Thyroid gland (tissue), 4 donors: ENCODE results near the gene KCNMA1. TPM values are rescaled to one million over a fixed set of nuclear protein-coding genes. Genes with fewer than 3 reads are reported as not detected.

ENCODE experiments used
- DNase-seq, 2 donors: peaks; one replicate each; pipeline ENCODE4 v3.0.0-alpha.2; 2019
- H3K27ac ChIP-seq, 3 donors: fragments of 200-600 bp; sonication (generic); 1 replicate in 2 of 3; 2 replicates in 1 of 3; pipeline ENCODE4 v1.5.1; 2016 to 2019; ENCODE audit warnings: mild to moderate bottlenecking in 1 of 3, moderate library complexity in 1 of 3
- H3K27me3 ChIP-seq: fragments of 200-600 bp; sonication (generic); one replicate; pipeline ENCODE4 v1.5.1; 2019
- H3K36me3 ChIP-seq, 2 donors: fragments of 200-600 bp; sonication (generic); one replicate each; pipeline ENCODE4 v1.5.1; 2016 to 2019
- H3K4me1 ChIP-seq, 2 donors: fragments of 200-600 bp; sonication (generic); one replicate each; pipeline ENCODE4 v1.5.1; 2017 to 2019
- H3K4me3 ChIP-seq, 3 donors: fragments of 200-600 bp; sonication (generic); replicated peaks in 1 of 3; 1 replicate in 2 of 3; 2 replicates in 1 of 3; pipeline ENCODE4 v1.5.1; 2016; ENCODE audit warnings: mild to moderate bottlenecking in 1 of 3
- H3K9me3 ChIP-seq: fragments of 200-600 bp; sonication (generic); one replicate; pipeline ENCODE4 v1.5.1; 2017
- POLR2A ChIP-seq, 2 donors: fragments of 450-650 bp; IDR thresholded peaks; one replicate each; pipeline ENCODE4 v1.6.1; 2017; ENCODE audit warnings: antibody characterized with exemption in 2 of 2, mild to moderate bottlenecking in 2 of 2, moderate library complexity in 1 of 2
- WGBS, 2 donors: methylation state at CpG; one replicate each; pipeline ENCODE4 v1.1.5; 2017; 5-methylcytosine and 5-hydroxymethylcytosine counted together
- intact Hi-C: fragments of 100-400 bp; cut with DNase I; formaldehyde crosslinking; loops from one replicate; pipeline ENCODE4 v1.15.1; 2023
- total RNA-seq, 4 donors: library from RNA; depleted of rRNA; stranded (reverse); fragments of >200 nt; gene quantifications; one replicate each; pipeline ENCODE4 v1.2.3, GENCODE V29; 2016
- TF ChIP-seq, protein P1 (sequence below), 6 experiments: fragments of 200-600 bp in 3 of 6; fragments of 450-650 bp in 3 of 6; sonication (generic) in 3 of 6; IDR thresholded peaks; one replicate each; pipeline ENCODE4 v1.5.1; 2016 to 2019; ENCODE audit warnings: antibody characterized with exemption in 6 of 6, mild to moderate bottlenecking in 2 of 6, inconsistent platforms in 1 of 6, moderate library complexity in 1 of 6

Gene KCNMA1
- total RNA-seq, 4 donors from 2014 or later, result 2.5 to 5.1 (median 3.6) TPM

- Histone ChIP-seq H3K4me1 (peaks cover 4 to 20% of the 10 kb centered on the region in 2 donors), H3K9me3 (no peaks in the 10 kb centered on the region), H3K4me3 (no peak overlapping the region), H3K27ac (no peak overlapping the region), H3K27me3 (no peaks in the 10 kb centered on the region), H3K36me3 (no peaks in the 10 kb centered on the region)
- intact Hi-C loops, result no loop called here
- TF ChIP-seq, protein P1, sequence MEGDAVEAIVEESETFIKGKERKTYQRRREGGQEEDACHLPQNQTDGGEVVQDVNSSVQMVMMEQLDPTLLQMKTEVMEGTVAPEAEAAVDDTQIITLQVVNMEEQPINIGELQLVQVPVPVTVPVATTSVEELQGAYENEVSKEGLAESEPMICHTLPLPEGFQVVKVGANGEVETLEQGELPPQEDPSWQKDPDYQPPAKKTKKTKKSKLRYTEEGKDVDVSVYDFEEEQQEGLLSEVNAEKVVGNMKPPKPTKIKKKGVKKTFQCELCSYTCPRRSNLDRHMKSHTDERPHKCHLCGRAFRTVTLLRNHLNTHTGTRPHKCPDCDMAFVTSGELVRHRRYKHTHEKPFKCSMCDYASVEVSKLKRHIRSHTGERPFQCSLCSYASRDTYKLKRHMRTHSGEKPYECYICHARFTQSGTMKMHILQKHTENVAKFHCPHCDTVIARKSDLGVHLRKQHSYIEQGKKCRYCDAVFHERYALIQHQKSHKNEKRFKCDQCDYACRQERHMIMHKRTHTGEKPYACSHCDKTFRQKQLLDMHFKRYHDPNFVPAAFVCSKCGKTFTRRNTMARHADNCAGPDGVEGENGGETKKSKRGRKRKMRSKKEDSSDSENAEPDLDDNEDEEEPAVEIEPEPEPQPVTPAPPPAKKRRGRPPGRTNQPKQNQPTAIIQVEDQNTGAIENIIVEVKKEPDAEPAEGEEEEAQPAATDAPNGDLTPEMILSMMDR (IDR thresholded peaks at IDR 0.05), result no peak
- TF ChIP-seq POLR2A (IDR thresholded peaks at IDR 0.05), result no peak
- 78 to 86% methylated on average over 4 of the region's 4 CpGs for WGBS, 2 donors
- no peak for DNase-seq
Observed at GRCh38 chr10:77240706-77241349, 396.8 kb downstream of the KCNMA1 start.

DNA sequence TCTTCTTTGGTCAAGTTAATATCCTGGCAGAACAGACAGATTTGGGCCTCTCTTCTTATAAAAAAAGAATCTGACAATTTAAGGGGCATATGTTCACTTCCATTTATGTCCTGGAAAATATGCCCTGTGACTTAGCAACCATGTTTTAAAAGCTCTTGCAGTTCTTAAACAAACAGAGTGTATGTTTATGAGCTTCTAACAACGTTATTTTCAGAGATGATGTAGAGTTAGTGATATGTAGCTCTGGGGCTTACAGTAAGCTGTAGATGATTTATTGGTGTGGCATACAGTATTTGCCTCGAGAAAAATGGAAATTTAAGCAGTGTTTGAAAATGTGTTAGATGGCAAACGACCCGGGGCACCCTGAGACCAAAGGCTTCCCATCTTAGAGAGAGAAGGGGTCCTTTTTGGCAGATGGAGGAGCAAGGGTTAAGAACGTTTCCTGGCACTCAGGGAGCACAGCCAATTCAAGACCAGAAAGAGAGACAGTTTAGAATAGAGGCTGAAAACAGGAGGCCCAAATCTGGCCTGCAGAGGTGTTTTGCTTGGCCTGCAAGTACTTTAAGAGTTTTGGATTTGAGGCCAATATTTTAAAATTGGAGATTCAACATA lies 397.5 kb downstream of the KCNMA1 start:
- H3K27me3 ChIP-seq, result no peaks in the 10 kb centered on the region
- peaks cover 4 to 22% of the 10 kb centered on the region in 2 donors for H3K4me1 ChIP-seq
- H3K36me3 ChIP-seq, result no peaks in the 10 kb centered on the region
- H3K9me3 ChIP-seq, result no peaks in the 10 kb centered on the region
- TF ChIP-seq, protein P1 (IDR thresholded peaks at IDR 0.05), result no peak
- TF ChIP-seq POLR2A (IDR thresholded peaks at IDR 0.05), result no peak
- intact Hi-C loops, result no loop called here
- no peak overlapping the region for H3K27ac ChIP-seq
- 65 to 78% methylated on average over 5 of the region's 5 CpGs for WGBS, 2 donors
- H3K4me3 ChIP-seq, result no peak overlapping the region
- no peak for DNase-seq

DNA sequence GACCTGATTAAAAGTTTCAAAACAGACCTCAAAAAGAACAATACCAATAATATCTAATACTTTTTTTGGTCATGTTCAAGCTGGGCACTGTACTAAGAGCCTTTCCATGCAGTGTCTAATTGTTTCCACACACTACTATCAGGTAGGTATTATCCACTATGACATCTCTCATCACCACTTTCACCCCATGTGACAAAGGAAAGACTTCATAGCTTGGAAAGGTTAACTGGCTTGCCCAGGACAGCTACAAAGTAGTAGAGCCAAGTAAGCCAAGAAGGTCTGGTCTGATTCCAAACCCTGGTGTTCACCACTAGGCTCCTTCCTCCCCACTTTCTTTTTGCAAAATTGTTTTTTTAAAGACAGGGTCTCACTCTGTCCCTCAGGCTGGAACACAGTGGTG lies 400.5 kb downstream of the KCNMA1 start:
- H3K9me3 ChIP-seq, result no peaks in the 10 kb centered on the region
- TF ChIP-seq, protein P1 (IDR thresholded peaks at IDR 0.05), result no peak
- TF ChIP-seq POLR2A (IDR thresholded peaks at IDR 0.05), result no peak
- peaks cover 0 to 16% of the 10 kb centered on the region in 2 donors for H3K4me1 ChIP-seq
- H3K27me3 ChIP-seq, result no peaks in the 10 kb centered on the region
- H3K4me3 ChIP-seq, result no peak overlapping the region
- intact Hi-C loops, result no loop called here
- DNase-seq, result no peak
- H3K36me3 ChIP-seq, result no peaks in the 10 kb centered on the region
- H3K27ac ChIP-seq, result no peak overlapping the region

DNA sequence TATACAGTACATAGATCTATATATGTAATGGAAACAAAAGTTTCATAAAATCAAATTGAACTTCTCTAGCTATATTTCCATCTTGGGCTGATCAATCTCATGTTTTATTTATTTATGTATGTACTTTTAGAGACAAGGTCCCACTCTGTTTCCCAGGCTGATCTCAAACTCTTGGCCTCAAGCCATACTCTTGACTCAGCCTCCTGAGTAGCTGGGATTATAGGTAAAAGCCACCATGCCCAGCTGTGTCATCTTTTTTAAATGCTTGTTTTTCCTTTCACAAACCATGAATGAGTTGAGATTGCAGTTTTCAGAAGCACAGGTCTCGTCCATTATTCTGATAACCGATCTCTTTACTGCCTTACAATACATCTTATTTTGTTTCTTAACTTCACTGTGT lies 400.9 kb downstream of the KCNMA1 start:
- Histone ChIP-seq H3K9me3 (no peaks in the 10 kb centered on the region), H3K27ac (no peak overlapping the region), H3K4me3 (no peak overlapping the region), H3K36me3 (no peaks in the 10 kb centered on the region), H3K27me3 (no peaks in the 10 kb centered on the region), H3K4me1 (peaks cover 1 to 17% of the 10 kb centered on the region in 2 donors)
- no peak for DNase-seq
- 85 to 86% methylated on average over 2 of the region's 2 CpGs for WGBS, 2 donors
- no peak for TF ChIP-seq POLR2A (IDR thresholded peaks at IDR 0.05)
- TF ChIP-seq, protein P1 (IDR thresholded peaks at IDR 0.05), result no peak
- intact Hi-C loops, result no loop called here

DNA sequence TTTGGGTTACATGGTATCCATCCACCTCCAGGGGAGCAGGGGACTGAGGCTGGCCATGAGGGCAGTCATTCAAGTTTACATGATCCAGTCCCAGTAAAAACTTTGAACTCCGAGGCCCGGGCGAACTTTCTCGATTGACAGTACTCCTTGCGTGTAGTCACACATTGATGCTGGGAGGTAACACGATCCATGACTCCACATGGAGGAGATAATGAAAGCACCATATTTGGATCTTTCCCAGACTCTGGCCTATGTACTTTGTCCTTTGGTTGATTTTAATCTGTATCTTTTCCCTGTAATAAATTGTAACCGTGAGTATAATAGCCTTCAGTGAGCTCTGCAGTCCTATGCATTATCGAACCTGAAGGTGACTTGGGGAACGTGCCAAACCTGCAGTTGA lies 401.6 kb downstream of the KCNMA1 start:
- Histone ChIP-seq H3K9me3 (no peaks in the 10 kb centered on the region), H3K27me3 (no peaks in the 10 kb centered on the region), H3K4me3 (no peak overlapping the region), H3K27ac (no peak overlapping the region), H3K36me3 (no peaks in the 10 kb centered on the region), H3K4me1 (peaks cover 5 to 19% of the 10 kb centered on the region in 2 donors)
- no peak for TF ChIP-seq POLR2A (IDR thresholded peaks at IDR 0.05)
- TF ChIP-seq, protein P1 (IDR thresholded peaks at IDR 0.05), result no peak
- intact Hi-C loops, result no loop called here
- no peak for DNase-seq
- 71 to 85% methylated on average over 9 of the region's 9 CpGs for WGBS, 2 donors
